DOHH2 (cell line): ENCODE results near the gene CPNE1.

Experiments used
- H3F3A ChIP-seq: fragments of 200-600 bp; sonication (generic), shearing (Covaris generic); 2 replicates; pipeline ENCODE4 v1.6.0; 2016; ENCODE audit warnings: antibody characterized with exemption, mild to moderate bottlenecking; ENCODE audit not compliant: control insufficient read depth, insufficient read depth
- H3K27ac ChIP-seq: fragments of 200-600 bp; sonication (generic); 2 replicates; pipeline ENCODE4 v1.5.1; 2014; ENCODE audit warnings: low read depth, mild to moderate bottlenecking, low read length, moderate library complexity
- H3K27me3 ChIP-seq: fragments of 200-600 bp; sonication (generic); 2 replicates; pipeline ENCODE4 v1.6.1; 2014; ENCODE audit warnings: mild to moderate bottlenecking, low read length, mixed read lengths; ENCODE audit not compliant: control insufficient read depth
- H3K36me3 ChIP-seq: fragments of 200-600 bp; sonication (generic); 2 replicates; pipeline ENCODE4 v1.6.1; 2014; ENCODE audit warnings: mild to moderate bottlenecking, low read length, moderate library complexity, mixed read lengths; ENCODE audit not compliant: control insufficient read depth
- H3K4me1 ChIP-seq: fragments of 200-600 bp; sonication (generic); 2 replicates; pipeline ENCODE4 v1.6.1; 2014; ENCODE audit warnings: mild to moderate bottlenecking, low read length, mixed read lengths; ENCODE audit not compliant: control insufficient read depth
- H3K4me2 ChIP-seq: fragments of 200-600 bp; sonication (generic); 2 replicates; pipeline ENCODE4 v1.6.0; 2014; ENCODE audit warnings: mild to moderate bottlenecking, low read length, moderate library complexity
- H3K4me3 ChIP-seq: fragments of 200-600 bp; sonication (generic); 2 replicates; pipeline ENCODE4 v1.5.1; 2014; ENCODE audit warnings: mild to moderate bottlenecking, low read length, mixed read lengths
- H3K79me2 ChIP-seq: fragments of 200-600 bp; sonication (generic); 2 replicates; pipeline ENCODE4 v1.6.1; 2014; ENCODE audit warnings: mild to moderate bottlenecking, low read length, mixed read lengths; ENCODE audit not compliant: control insufficient read depth
- H3K9me2 ChIP-seq: fragments of 200-600 bp; sonication (generic); replicated peaks from 2 replicates; pipeline ENCODE4 v1.6.1; 2014; ENCODE audit warnings: mild to moderate bottlenecking, low read length, mixed read lengths; ENCODE audit not compliant: control insufficient read depth
- H3K9me3 ChIP-seq: fragments of 200-600 bp; sonication (generic); 2 replicates; pipeline ENCODE4 v1.6.1; 2014; ENCODE audit warnings: antibody characterized with exemption, low read length, mixed read lengths; ENCODE audit not compliant: control insufficient read depth, insufficient read depth
- H4K20me1 ChIP-seq: fragments of 200-600 bp; sonication (generic); 2 replicates; pipeline ENCODE4 v1.6.0; 2014; ENCODE audit warnings: low read depth, mild to moderate bottlenecking, antibody characterized with exemption, low read length, moderate library complexity; ENCODE audit not compliant: control insufficient read depth, insufficient read depth
- EZH2phosphoT487 ChIP-seq: fragments of 200-600 bp; sonication (generic); IDR thresholded peaks from 2 replicates; pipeline ENCODE4 v1.6.1; 2017; ENCODE audit warnings: borderline replicate concordance, mild to moderate bottlenecking, antibody characterized with exemption, low read length, moderate library complexity, mixed read lengths
- TF ChIP-seq, protein P1 (sequence below): fragments of 200-600 bp; sonication (generic); IDR thresholded peaks from one replicate; pipeline ENCODE4 v1.5.1; 2014; ENCODE audit warnings: antibody characterized with exemption, mild to moderate bottlenecking, low read depth, low read length; ENCODE audit not compliant: poor library complexity, severe bottlenecking

CPNE1 gene

GRCh38 chr20:35640724-35641123 lies 24.0 kb downstream of the CPNE1 start:
- Histone ChIP-seq H3K79me2 (peaks cover 81% of the 10 kb centered on the region), H3K36me3 (0 out of 2 replicates have a peak, but pooled peaks cover 2% of the 10 kb centered on the region), H3F3A (peaks cover 15% of the 10 kb centered on the region), H3K4me1 (no peaks in the 10 kb centered on the region), H3K9me2 (no peaks in the 10 kb centered on the region), H3K27ac (no peak overlapping the region), H3K27me3 (no peaks in the 10 kb centered on the region), H4K20me1 (peaks cover 19% of the 10 kb centered on the region; the same call in 1 of the 2 replicates), H3K9me3 (no peaks in the 10 kb centered on the region), H3K4me3 (no peak overlapping the region), H3K4me2 (no peak overlapping the region)
- TF ChIP-seq EZH2phosphoT487, result no peak
- TF ChIP-seq, protein P1, sequence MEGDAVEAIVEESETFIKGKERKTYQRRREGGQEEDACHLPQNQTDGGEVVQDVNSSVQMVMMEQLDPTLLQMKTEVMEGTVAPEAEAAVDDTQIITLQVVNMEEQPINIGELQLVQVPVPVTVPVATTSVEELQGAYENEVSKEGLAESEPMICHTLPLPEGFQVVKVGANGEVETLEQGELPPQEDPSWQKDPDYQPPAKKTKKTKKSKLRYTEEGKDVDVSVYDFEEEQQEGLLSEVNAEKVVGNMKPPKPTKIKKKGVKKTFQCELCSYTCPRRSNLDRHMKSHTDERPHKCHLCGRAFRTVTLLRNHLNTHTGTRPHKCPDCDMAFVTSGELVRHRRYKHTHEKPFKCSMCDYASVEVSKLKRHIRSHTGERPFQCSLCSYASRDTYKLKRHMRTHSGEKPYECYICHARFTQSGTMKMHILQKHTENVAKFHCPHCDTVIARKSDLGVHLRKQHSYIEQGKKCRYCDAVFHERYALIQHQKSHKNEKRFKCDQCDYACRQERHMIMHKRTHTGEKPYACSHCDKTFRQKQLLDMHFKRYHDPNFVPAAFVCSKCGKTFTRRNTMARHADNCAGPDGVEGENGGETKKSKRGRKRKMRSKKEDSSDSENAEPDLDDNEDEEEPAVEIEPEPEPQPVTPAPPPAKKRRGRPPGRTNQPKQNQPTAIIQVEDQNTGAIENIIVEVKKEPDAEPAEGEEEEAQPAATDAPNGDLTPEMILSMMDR, result no peak

DNA sequence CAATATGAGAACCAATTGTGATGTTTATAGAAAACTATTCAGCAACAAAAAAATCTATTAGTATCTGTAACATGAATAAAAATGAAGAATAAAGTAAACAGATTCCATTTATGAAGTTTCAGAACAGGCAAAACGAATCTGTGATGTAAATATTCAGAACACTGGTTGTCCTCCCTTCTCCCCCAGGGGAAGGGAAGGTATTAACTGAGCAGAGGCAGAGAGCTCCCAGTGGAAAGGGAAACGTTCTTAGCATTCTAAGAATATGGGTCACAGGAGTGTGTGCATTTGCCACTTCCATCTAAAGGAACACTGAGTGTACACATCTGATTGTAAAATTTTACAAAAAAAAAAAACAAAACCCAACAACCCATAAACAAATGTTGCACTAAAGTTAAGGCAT lies 25.9 kb downstream of the CPNE1 start:
- peaks cover 15% of the 10 kb centered on the region for H3F3A ChIP-seq
- TF ChIP-seq EZH2phosphoT487, result no peak
- H4K20me1 ChIP-seq, result peaks cover 15% of the 10 kb centered on the region; the same call in 1 of the 2 replicates
- H3K9me3 ChIP-seq, result no peaks in the 10 kb centered on the region
- no peaks in the 10 kb centered on the region for H3K4me1 ChIP-seq
- no peak overlapping the region for H3K4me2 ChIP-seq
- H3K36me3 ChIP-seq, result no peaks in the 10 kb centered on the region
- no peak overlapping the region for H3K27ac ChIP-seq
- H3K9me2 ChIP-seq, result no peaks in the 10 kb centered on the region
- H3K79me2 ChIP-seq, result peaks cover 67% of the 10 kb centered on the region
- H3K4me3 ChIP-seq, result no peak overlapping the region
- H3K27me3 ChIP-seq, result no peaks in the 10 kb centered on the region

GRCh38 chr20:35637276-35637675 lies 27.4 kb downstream of the CPNE1 start:
- Histone ChIP-seq H4K20me1 (peaks cover 8% of the 10 kb centered on the region; the same call in 1 of the 2 replicates), H3K9me3 (no peaks in the 10 kb centered on the region), H3K4me3 (no peak overlapping the region), H3K27ac (no peak overlapping the region), H3K4me2 (no peak overlapping the region), H3K27me3 (no peaks in the 10 kb centered on the region), H3K79me2 (peaks cover 55% of the 10 kb centered on the region), H3K9me2 (no peaks in the 10 kb centered on the region), H3K4me1 (no peaks in the 10 kb centered on the region), H3F3A (peaks cover 10% of the 10 kb centered on the region), H3K36me3 (peaks cover 6% of the 10 kb centered on the region)
- TF ChIP-seq, protein P1, result no peak
- TF ChIP-seq EZH2phosphoT487, result no peak

DNA sequence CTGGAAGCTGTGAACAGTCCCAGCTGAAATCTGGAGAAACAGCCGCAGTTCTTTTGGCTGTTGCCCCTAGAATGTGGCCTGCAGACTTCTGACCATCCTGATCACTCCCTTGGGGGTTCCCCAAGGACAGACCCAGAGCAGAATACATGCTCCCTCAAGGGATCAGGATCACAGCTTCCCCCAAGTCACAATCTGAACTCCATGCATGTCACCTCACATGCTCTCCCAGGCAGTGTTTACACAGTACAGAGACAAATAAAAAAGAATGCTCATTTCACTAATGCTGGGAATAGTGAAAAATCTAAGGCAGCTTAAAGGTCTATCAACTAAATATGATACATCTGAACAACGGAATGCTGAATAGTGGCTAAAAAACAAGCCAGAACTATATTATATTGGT lies 28.6 kb downstream of the CPNE1 start:
- Histone ChIP-seq H3K4me2 (no peak overlapping the region), H3K36me3 (peaks cover 18% of the 10 kb centered on the region), H3K27me3 (no peaks in the 10 kb centered on the region), H3F3A (peaks cover 4% of the 10 kb centered on the region; the same call in 1 of the 2 replicates), H3K9me3 (no peaks in the 10 kb centered on the region), H3K4me1 (no peaks in the 10 kb centered on the region), H3K79me2 (peaks cover 49% of the 10 kb centered on the region), H3K4me3 (no peak overlapping the region), H3K9me2 (no peaks in the 10 kb centered on the region), H3K27ac (no peak overlapping the region), H4K20me1 (0 out of 2 replicates have a peak, but pooled peaks cover 6% of the 10 kb centered on the region)
- TF ChIP-seq, protein P1, result no peak
- TF ChIP-seq EZH2phosphoT487, result no peak
